CD4-positive, CD25-positive, alpha-beta regulatory T cell (primary cell): ENCODE results near the gene SLC38A11. TPM values are rescaled to one million over a fixed set of nuclear protein-coding genes. Genes with fewer than 3 reads are reported as not detected.

ENCODE experiments used
- ATAC-seq, 2 donors: fragments of 150-1000 bp; cut with Tn5 transposase; one replicate each; pipeline ENCODE4 v1.10.0; 2021; ENCODE audit warnings: low read depth in 2 of 2, moderate number of reproducible peaks in 2 of 2, moderate library complexity in 1 of 2
- DNase-seq, 3 donors: peaks; one replicate each; pipeline versions ENCODE4 v3.0.0 to v3.0.0-alpha.2; 2012 to 2022; ENCODE audit warnings: mixed read lengths in 1 of 3
- H3K27ac ChIP-seq: one replicate; pipeline ENCODE4 v1.7.0; 2013; ENCODE audit warnings: mild to moderate bottlenecking, low read length; ENCODE audit not compliant: insufficient read depth, poor library complexity, severe bottlenecking
- H3K27me3 ChIP-seq: one replicate; pipeline ENCODE4 v1.7.0; 2013; ENCODE audit warnings: low read length; ENCODE audit not compliant: control insufficient read depth, insufficient read depth
- H3K36me3 ChIP-seq: one replicate; pipeline ENCODE4 v1.7.0; 2013; ENCODE audit warnings: mild to moderate bottlenecking, low read length, moderate library complexity; ENCODE audit not compliant: control insufficient read depth, insufficient read depth
- H3K4me1 ChIP-seq: 2 replicates; pipeline ENCODE4 v1.7.0; 2013; ENCODE audit warnings: mild to moderate bottlenecking, low read length; ENCODE audit not compliant: insufficient read depth, control insufficient read depth, poor library complexity, severe bottlenecking
- H3K4me3 ChIP-seq: one replicate; pipeline ENCODE4 v1.7.0; 2013; ENCODE audit warnings: low read depth, mild to moderate bottlenecking, low read length, moderate library complexity
- H3K9me3 ChIP-seq, 2 experiments: 1 replicate in 1 of 2; 2 replicates in 1 of 2; pipeline ENCODE4 v1.7.0; 2013; ENCODE audit warnings: low read length in 2 of 2, mild to moderate bottlenecking in 1 of 2, moderate library complexity in 1 of 2; ENCODE audit not compliant: control insufficient read depth in 2 of 2
- H3K27ac Mint-ChIP-seq, 3 donors: one replicate each; pipeline ENCODE4 v1.8.0; 2020 to 2022; ENCODE audit warnings: mild to moderate bottlenecking in 3 of 3, mixed read lengths in 3 of 3, moderate library complexity in 2 of 3
- H3K27me3 Mint-ChIP-seq: one replicate; pipeline ENCODE4 v1.8.0; 2022; ENCODE audit warnings: mild to moderate bottlenecking, mixed read lengths
- H3K36me3 Mint-ChIP-seq: one replicate; pipeline ENCODE4 v1.8.0; 2020; ENCODE audit warnings: mixed read lengths
- H3K4me1 Mint-ChIP-seq, 4 donors: one replicate each; pipeline ENCODE4 v1.8.0; 2020 to 2022; ENCODE audit warnings: mixed read lengths in 4 of 4, mild to moderate bottlenecking in 1 of 4
- H3K4me3 Mint-ChIP-seq, 4 donors: one replicate each; pipeline ENCODE4 v1.8.0; 2020 to 2022; ENCODE audit warnings: mild to moderate bottlenecking in 4 of 4, mixed read lengths in 4 of 4, moderate library complexity in 3 of 4
- H3K9me3 Mint-ChIP-seq, 7 donors: one replicate each; pipeline ENCODE4 v1.8.0; 2020 to 2022; ENCODE audit warnings: mixed read lengths in 7 of 7, mild to moderate bottlenecking in 3 of 7, moderate library complexity in 2 of 7
- polyA plus RNA-seq, 4 donors: library from polyadenylated mRNA; unstranded; fragments of 300-500 nt; fragmentation: Illumina TruSeq; gene quantifications; one replicate each; pipeline ENCODE4 v1.2.3, GENCODE V29; 2021
- total RNA-seq: library from RNA; stranded (reverse); gene quantifications from one replicate; pipeline ENCODE4 v1.2.3, GENCODE V29; 2022

Gene SLC38A11
- total and polyA plus RNA-seq, 5 donors from 2014 or later: not detected

- Histone ChIP-seq H3K27me3 (no peaks in the 10 kb centered on the region), H3K4me1 (no peaks in the 10 kb centered on the region), H3K4me3 (no peak overlapping the region), H3K9me3 (no peaks in the 10 kb centered on the region), H3K36me3 (no peaks in the 10 kb centered on the region), H3K27ac (no peak overlapping the region)
- peaks cover 0 to 9% (median 0%) of the 10 kb centered on the region in 7 donors for H3K9me3 Mint-ChIP-seq
- H3K27me3 Mint-ChIP-seq: peaks cover 4% of the 10 kb centered on the region
- no peak overlapping the region for H3K27ac Mint-ChIP-seq
- no peaks in the 10 kb centered on the region for H3K36me3 Mint-ChIP-seq
- no peak overlapping the region for H3K4me3 Mint-ChIP-seq
- DNase-seq (no peak), ATAC-seq (no peak)
- H3K4me1 Mint-ChIP-seq: no peaks in the 10 kb centered on the region
These were observed 33.2 kb downstream of the SLC38A11 start for GRCh38 chr2:164922134-164922533.

DNA sequence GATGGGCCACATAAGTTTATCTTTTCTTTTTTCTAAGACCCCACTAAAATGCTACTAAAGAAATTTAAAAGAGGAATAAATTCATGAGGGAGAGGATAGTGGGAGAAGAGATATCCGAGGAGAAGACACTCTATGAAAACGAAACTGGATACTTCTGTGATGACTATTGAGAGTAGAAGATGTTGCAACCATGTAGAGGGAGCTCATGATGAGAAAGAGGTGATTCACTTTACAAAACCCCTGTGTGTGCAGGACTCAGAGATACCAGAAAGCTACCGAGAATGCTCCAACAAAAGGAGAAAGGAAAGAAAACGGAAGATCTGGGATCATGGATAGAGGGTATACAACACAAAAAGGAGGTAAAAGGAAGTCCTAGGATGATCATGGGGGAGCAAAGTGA, 34.9 kb downstream of the SLC38A11 start:
- H3K4me3 Mint-ChIP-seq: no peak overlapping the region
- Histone ChIP-seq H3K4me1 (no peaks in the 10 kb centered on the region), H3K27me3 (no peaks in the 10 kb centered on the region), H3K36me3 (no peaks in the 10 kb centered on the region), H3K9me3 (no peaks in the 10 kb centered on the region), H3K4me3 (no peak overlapping the region), H3K27ac (no peak overlapping the region)
- H3K9me3 Mint-ChIP-seq: peaks cover 0 to 4% (median 0%) of the 10 kb centered on the region in 7 donors
- DNase-seq: no peak
- no peak for ATAC-seq
- H3K27ac Mint-ChIP-seq: no peak overlapping the region
- no peaks in the 10 kb centered on the region for H3K36me3 Mint-ChIP-seq
- no peaks in the 10 kb centered on the region for H3K4me1 Mint-ChIP-seq
- H3K27me3 Mint-ChIP-seq: peaks cover 4% of the 10 kb centered on the region

DNA sequence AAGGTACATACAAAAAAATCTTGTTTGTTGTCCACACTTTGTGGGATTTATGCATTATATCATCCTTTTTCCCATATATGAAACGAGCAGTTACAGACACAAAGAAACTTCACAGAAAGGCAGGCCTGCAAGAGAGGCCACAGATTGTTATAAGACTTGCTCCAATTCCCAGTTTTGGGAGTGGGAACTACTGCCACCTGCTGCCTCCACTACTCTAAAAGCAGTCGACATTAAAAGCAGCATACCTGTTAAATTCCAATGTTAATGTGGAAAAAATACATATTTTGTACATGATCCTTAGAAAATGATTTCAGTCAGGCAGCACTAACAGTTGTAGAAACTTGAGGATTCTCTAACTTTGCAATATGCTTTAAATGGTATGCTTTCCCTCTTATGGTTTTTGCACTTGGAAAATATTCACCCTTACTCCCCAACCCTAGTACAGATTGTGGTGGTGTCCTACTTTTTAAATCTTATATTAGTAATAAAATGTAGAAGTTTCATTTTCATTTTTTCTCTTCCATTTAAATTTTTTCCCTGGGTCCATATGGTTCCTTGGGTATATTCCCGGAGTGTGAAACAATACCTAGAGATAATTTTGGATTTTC, 37.9 kb downstream of the SLC38A11 start:
- Mint-ChIP-seq H3K27ac (no peak overlapping the region), H3K4me1 (no peaks in the 10 kb centered on the region), H3K9me3 (peaks cover 0 to 2% (median 0%) of the 10 kb centered on the region in 7 donors), H3K27me3 (peaks cover 4% of the 10 kb centered on the region), H3K4me3 (no peak overlapping the region), H3K36me3 (no peaks in the 10 kb centered on the region)
- Histone ChIP-seq H3K4me3 (no peak overlapping the region), H3K4me1 (no peaks in the 10 kb centered on the region), H3K36me3 (no peaks in the 10 kb centered on the region), H3K27me3 (no peaks in the 10 kb centered on the region), H3K27ac (no peak overlapping the region), H3K9me3 (no peaks in the 10 kb centered on the region)
- DNase-seq: no peak
- no peak for ATAC-seq

DNA sequence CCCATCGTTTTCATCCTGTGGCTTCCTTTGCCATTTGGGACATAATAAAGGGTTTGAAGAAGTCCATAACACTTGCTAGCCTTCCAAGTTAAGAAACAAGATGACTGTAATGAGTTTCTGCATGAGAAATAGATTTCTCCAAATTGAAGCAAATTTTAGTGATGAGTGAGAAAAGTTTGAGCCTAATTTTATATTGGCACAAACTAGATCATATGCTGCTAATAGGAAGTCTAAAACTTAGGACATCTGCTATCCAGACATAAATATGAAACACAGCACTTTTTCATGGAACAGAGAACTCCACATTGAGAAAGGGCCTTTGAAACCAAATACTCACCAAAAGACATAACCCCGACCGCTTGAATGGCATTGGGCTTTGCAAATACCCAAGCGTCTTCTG, 39.8 kb downstream of the SLC38A11 start:
- Histone ChIP-seq H3K27ac (no peak overlapping the region), H3K4me3 (no peak overlapping the region), H3K36me3 (no peaks in the 10 kb centered on the region), H3K27me3 (no peaks in the 10 kb centered on the region), H3K4me1 (no peaks in the 10 kb centered on the region), H3K9me3 (no peaks in the 10 kb centered on the region)
- ATAC-seq: no peak
- peaks cover 0 to 2% (median 0%) of the 10 kb centered on the region in 7 donors for H3K9me3 Mint-ChIP-seq
- peaks cover 4% of the 10 kb centered on the region for H3K27me3 Mint-ChIP-seq
- H3K4me3 Mint-ChIP-seq: no peak overlapping the region
- H3K27ac Mint-ChIP-seq: no peak overlapping the region
- no peak for DNase-seq
- H3K4me1 Mint-ChIP-seq: no peaks in the 10 kb centered on the region
- H3K36me3 Mint-ChIP-seq: no peaks in the 10 kb centered on the region

DNA sequence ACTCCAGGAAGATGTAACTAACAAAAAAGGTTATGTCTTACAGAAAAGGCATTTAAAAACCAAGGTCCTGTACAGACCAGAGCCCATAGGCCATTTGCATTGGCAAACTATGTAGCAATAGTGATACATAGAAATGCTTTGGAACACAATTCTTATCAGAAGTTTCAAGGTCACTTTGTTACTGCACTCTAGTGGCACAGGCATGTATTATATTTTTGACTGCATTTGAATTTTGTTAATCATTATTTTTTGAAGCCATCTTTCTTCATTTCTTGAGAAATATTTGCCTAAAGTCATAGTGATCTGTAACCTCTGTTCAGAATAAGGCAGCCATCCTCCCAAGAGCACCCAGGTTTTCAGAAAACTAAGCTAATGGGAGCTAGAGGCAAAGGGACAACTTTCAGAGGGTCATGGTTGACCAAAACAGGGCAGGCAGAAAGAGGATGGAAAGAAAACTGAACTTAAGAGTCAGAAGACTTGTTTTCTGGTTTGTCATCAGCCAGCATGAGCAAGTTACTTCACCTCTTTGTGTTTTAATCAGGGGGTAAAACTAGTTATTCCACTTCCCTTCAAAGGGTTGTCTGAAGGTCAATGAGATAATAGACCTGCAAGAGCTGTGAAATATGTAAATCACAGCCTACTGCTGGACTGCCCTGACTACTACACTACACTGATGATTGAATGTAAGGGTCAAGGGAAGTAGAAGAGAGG, 41.5 kb downstream of the SLC38A11 start:
- H3K27ac ChIP-seq: no peak overlapping the region

GRCh38 chr2:164913011-164913410, 42.3 kb downstream of the SLC38A11 start:
- DNase-seq (no peak), ATAC-seq (no peak)
- peaks cover 4% of the 10 kb centered on the region for H3K27me3 Mint-ChIP-seq
- no peak overlapping the region for H3K27ac ChIP-seq
- no peaks in the 10 kb centered on the region for H3K9me3 ChIP-seq
- H3K27me3 ChIP-seq: no peaks in the 10 kb centered on the region
- H3K36me3 Mint-ChIP-seq: no peaks in the 10 kb centered on the region
- H3K36me3 ChIP-seq: no peaks in the 10 kb centered on the region
- peaks cover 0 to 6% (median 3%) of the 10 kb centered on the region in 4 donors for H3K4me1 Mint-ChIP-seq
- H3K27ac Mint-ChIP-seq: no peak overlapping the region
- H3K9me3 Mint-ChIP-seq: peaks cover 0 to 2% (median 0%) of the 10 kb centered on the region in 7 donors
- no peaks in the 10 kb centered on the region for H3K4me1 ChIP-seq
- no peak overlapping the region for H3K4me3 ChIP-seq
- H3K4me3 Mint-ChIP-seq: no peak overlapping the region

More for the DNA sequence above, 41.5 kb downstream of the SLC38A11 start:
- DNase-seq: no peak
- ATAC-seq: no peak
- H3K27me3 Mint-ChIP-seq: peaks cover 4% of the 10 kb centered on the region
- no peak overlapping the region for H3K4me3 Mint-ChIP-seq
- Histone ChIP-seq H3K4me1 (no peaks in the 10 kb centered on the region), H3K36me3 (no peaks in the 10 kb centered on the region), H3K27me3 (no peaks in the 10 kb centered on the region), H3K4me3 (no peak overlapping the region), H3K9me3 (no peaks in the 10 kb centered on the region)
- H3K36me3 Mint-ChIP-seq: no peaks in the 10 kb centered on the region
- H3K27ac Mint-ChIP-seq: no peak overlapping the region
- peaks cover 0 to 2% (median 0%) of the 10 kb centered on the region in 7 donors for H3K9me3 Mint-ChIP-seq
- peaks cover 0 to 6% (median 3%) of the 10 kb centered on the region in 4 donors for H3K4me1 Mint-ChIP-seq

GRCh38 chr2:164911832-164912231, 43.5 kb downstream of the SLC38A11 start:
- H3K4me1 ChIP-seq: no peaks in the 10 kb centered on the region
- Mint-ChIP-seq H3K36me3 (no peaks in the 10 kb centered on the region), H3K27ac (no peak overlapping the region), H3K9me3 (peaks cover 0 to 4% (median 0%) of the 10 kb centered on the region in 7 donors), H3K4me1 (peaks cover 0 to 6% (median 3%) of the 10 kb centered on the region in 4 donors), H3K4me3 (no peak overlapping the region), H3K27me3 (no peaks in the 10 kb centered on the region)
- ATAC-seq: no peak
- no peak for DNase-seq
- no peaks in the 10 kb centered on the region for H3K36me3 ChIP-seq
- no peak overlapping the region for H3K27ac ChIP-seq
- H3K27me3 ChIP-seq: no peaks in the 10 kb centered on the region
- no peak overlapping the region for H3K4me3 ChIP-seq
- H3K9me3 ChIP-seq: no peaks in the 10 kb centered on the region
